Erythroblast (primary cell): ENCODE results near the gene DNMT3B.

Experiments
- GATA1 ChIP-seq: IDR thresholded peaks from 2 replicates; pipeline ENCODE4 v1.6.1; 2011; ENCODE audit warnings: low read depth, mild to moderate bottlenecking, control low read depth, low read length, moderate library complexity
- POLR2A ChIP-seq: IDR thresholded peaks from 2 replicates; pipeline ENCODE4 v1.6.1; 2011; ENCODE audit warnings: mild to moderate bottlenecking, low read length

DNA sequence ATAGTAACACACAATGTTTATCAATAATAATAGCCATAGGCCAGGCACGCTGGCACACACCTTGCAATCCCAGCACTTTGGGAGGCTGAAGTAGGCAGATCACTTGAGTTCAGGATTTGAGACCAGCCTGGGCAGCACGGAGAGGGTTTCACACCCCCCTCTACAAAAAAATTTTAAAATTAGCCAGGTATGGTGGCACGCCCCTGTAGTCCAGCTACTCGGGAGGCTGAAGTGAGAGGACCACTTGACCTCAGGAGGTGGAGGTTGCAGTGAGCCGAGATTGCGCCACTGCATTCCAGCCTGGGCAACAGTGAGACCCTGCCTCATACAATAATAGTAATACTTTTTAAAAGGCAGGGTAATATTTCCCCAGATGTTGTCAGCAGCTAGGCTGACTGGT lies 49.7 kb downstream of the DNMT3B start:
- no peak for TF ChIP-seq POLR2A
- no peak for TF ChIP-seq GATA1
